ENCODE measurements around the gene PTPN4. TPM values are rescaled to one million over a fixed set of nuclear protein-coding genes. Genes with fewer than 3 reads are reported as not detected.

PTPN4 gene
- total RNA-seq, 2 donors from 2014 or later, result 23.7 to 65.3 TPM

DNA sequence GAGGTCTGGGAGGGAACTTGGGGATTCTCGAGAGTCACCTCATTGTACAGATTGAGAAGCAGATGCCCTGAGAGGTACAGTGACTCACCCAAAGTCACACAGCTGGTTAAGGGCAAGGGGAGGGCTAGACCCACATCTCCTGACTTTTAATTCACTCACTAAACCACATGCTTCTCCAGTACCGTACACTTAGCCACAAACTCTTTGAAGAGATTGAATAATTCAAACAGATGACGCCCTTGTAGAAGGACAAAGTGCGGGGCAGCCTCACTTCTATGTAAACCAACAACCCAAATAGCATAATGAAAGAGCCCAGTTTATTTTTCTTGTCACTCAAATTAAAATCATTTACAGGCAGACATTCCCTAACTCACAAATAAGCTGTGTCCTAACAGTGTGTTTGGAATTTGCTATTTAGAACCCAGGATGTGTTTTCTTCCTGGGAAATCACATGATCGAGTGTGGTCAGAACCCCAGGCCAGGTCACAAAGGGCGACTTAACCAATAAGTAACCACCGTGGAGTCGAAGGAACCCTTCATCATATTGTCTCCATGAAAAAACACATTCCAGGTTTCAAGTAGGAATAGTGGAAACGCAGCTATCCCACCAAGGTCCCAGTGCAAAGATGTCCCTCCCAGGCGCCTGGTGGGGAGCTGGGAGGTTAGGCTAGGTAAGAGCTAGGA lies 35.8 kb upstream of the PTPN4 start:
- WGBS, result 79% methylated on average over 10 of the region's 10 CpGs
- Histone ChIP-seq H3K9me3 (no peaks in the 10 kb centered on the region), H3K4me1 (replicated peaks) (no peaks in the 10 kb centered on the region), H3K27ac (no peak overlapping the region), H3K36me3 (no peaks in the 10 kb centered on the region), H3K27me3 (replicated peaks; ENCODE audit: insufficient read depth) (no peaks in the 10 kb centered on the region), H3K4me3 (no peak overlapping the region)
- DNase-seq (ENCODE audit: low spot score), result no peak
- TF ChIP-seq, protein P1, sequence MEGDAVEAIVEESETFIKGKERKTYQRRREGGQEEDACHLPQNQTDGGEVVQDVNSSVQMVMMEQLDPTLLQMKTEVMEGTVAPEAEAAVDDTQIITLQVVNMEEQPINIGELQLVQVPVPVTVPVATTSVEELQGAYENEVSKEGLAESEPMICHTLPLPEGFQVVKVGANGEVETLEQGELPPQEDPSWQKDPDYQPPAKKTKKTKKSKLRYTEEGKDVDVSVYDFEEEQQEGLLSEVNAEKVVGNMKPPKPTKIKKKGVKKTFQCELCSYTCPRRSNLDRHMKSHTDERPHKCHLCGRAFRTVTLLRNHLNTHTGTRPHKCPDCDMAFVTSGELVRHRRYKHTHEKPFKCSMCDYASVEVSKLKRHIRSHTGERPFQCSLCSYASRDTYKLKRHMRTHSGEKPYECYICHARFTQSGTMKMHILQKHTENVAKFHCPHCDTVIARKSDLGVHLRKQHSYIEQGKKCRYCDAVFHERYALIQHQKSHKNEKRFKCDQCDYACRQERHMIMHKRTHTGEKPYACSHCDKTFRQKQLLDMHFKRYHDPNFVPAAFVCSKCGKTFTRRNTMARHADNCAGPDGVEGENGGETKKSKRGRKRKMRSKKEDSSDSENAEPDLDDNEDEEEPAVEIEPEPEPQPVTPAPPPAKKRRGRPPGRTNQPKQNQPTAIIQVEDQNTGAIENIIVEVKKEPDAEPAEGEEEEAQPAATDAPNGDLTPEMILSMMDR (IDR thresholded peaks at IDR 0.05), result no peak
- TF ChIP-seq POLR2AphosphoS5 (IDR thresholded peaks at IDR 0.05) (no peak), POLR2A (IDR thresholded peaks at IDR 0.05) (no peak)
- intact Hi-C loops (cut with DNase I), result no loop called here

DNA sequence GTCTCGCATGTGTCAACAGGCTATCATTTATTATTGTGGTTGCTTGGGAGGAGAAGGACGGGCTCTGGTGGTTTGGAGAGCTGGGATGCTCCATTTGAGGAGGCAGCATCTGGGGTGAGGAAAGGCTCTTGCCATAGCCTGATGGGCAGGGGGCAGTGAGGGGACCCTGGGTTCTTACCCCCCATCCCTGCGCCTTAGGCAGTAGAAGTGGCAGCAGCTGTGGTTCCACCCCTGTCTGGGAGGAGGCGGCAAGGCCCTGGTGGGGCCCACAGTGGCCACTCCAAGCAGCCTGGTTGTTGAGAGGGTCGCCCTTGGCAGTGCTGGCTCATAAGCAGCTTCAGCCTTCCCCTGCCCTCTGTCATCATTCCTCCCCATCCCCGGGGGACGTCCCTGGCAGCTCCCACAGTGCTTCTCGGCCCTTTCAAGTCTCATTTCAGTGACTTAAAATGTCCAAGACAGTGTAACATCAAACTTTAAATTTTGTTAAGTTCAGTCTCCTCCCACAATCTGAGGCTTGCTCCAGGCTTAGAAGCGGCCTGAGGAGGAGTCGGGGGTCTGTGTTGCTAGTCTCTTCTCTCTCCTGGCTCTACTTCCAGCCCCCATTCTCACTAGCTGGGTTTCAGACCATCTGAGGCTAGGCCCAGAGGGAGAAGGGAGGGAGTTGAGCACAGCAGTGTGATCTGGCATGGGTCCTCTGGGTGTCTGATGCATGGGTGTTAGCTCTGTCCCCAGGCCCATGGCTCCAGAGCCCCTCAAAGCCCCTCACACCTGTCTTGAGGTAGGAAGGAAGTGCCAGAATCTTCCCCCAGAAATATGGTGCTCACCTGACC lies 34.9 kb upstream of the PTPN4 start:
- H3K4me3 ChIP-seq, result no peak overlapping the region
- no peak for TF ChIP-seq POLR2A (IDR thresholded peaks at IDR 0.05)
- TF ChIP-seq POLR2AphosphoS5 (IDR thresholded peaks at IDR 0.05), result no peak
- TF ChIP-seq, protein P1 (IDR thresholded peaks at IDR 0.05), result no peak
- H3K27me3 ChIP-seq (replicated peaks; ENCODE audit: insufficient read depth), result no peaks in the 10 kb centered on the region
- intact Hi-C loops (cut with DNase I), result no loop called here
- H3K9me3 ChIP-seq, result no peaks in the 10 kb centered on the region
- H3K27ac ChIP-seq, result no peak overlapping the region
- 93% methylated on average over 10 of the region's 10 CpGs for WGBS
- H3K36me3 ChIP-seq, result no peaks in the 10 kb centered on the region
- no peak for DNase-seq (ENCODE audit: low spot score)
- H3K4me1 ChIP-seq (replicated peaks), result no peaks in the 10 kb centered on the region

DNA sequence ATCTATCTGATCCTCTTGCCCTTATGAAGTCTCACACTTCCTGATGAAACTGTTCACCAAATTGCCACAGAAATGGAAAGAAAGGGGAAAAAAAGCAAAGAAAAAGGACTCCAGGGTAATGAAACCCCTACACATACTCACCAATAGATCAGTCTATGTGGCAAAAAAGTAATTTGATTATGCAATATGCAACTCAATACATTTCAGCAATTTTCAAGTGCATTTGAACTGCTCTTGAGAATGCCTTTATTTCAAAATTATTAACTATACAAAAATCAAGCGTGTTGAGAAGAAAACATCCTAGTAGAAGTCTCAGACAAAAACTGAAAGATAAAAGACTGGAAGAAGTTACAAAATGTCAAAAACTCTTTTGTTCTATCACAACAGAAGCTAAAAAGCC lies 32.2 kb upstream of the PTPN4 start:
- Histone ChIP-seq H3K36me3 (no peaks in the 10 kb centered on the region), H3K4me1 (replicated peaks) (no peaks in the 10 kb centered on the region), H3K9me3 (no peaks in the 10 kb centered on the region), H3K27me3 (replicated peaks; ENCODE audit: insufficient read depth) (no peaks in the 10 kb centered on the region), H3K4me3 (no peak overlapping the region), H3K27ac (no peak overlapping the region)
- 98% methylated on average over 1 of the region's 1 CpG for WGBS
- DNase-seq (ENCODE audit: low spot score), result no peak
- intact Hi-C loops (cut with DNase I), result no loop called here
- TF ChIP-seq POLR2AphosphoS5 (IDR thresholded peaks at IDR 0.05) (no peak), POLR2A (IDR thresholded peaks at IDR 0.05) (no peak)

DNA sequence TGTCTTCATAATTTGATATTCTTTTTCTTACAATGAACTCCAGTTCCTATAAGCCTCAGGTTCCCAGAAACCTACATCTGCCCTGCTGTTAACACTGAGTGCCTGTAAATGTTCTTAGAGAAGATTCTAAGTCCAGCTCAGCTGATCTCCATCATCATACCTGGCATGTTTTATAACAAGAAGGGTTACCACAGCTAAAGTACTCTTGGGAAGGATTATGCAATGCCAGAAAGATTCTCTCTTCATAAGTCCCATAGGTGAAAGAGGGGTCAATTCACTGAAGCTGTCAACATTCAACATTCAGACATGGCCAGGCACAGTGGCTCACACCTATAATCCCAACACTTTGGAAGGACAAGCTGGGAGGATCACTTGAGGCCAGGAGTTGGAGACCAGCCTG lies 31.3 kb upstream of the PTPN4 start:
- Histone ChIP-seq H3K36me3 (no peaks in the 10 kb centered on the region), H3K9me3 (no peaks in the 10 kb centered on the region), H3K27me3 (replicated peaks; ENCODE audit: insufficient read depth) (no peaks in the 10 kb centered on the region), H3K27ac (no peak overlapping the region), H3K4me3 (no peak overlapping the region), H3K4me1 (replicated peaks) (no peaks in the 10 kb centered on the region)
- TF ChIP-seq, protein P1 (IDR thresholded peaks at IDR 0.05), result no peak
- no peak for TF ChIP-seq POLR2AphosphoS5 (IDR thresholded peaks at IDR 0.05)
- TF ChIP-seq POLR2A (IDR thresholded peaks at IDR 0.05), result no peak
- intact Hi-C loops (cut with DNase I), result no loop called here
- no peak for DNase-seq (ENCODE audit: low spot score)

DNA sequence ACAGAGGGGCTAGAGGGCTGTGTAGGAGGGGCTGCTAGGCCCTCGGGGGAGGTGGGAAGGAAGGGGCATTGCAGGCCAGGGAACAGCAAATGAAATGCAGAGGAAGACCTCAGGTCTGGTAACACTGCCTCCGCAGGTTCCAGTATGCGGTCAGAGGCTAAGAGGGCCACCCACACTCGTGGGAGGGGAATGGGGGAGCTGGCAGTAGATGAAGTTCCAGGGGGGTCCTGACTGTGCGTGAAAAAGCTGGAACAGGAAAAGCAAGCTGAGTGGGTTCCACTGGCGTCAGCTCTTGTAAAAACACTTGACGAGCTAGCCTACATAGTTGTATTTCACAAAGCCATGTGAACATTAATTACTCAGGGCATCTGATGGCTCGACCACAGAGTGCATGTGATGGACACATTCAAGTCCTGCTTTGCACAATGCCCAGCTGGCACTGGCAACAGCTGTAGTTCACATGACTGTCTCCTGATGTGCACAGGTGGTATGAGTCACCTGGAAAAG lies 29.0 kb upstream of the PTPN4 start:
- Histone ChIP-seq H3K4me1 (replicated peaks) (no peaks in the 10 kb centered on the region), H3K27ac (no peak overlapping the region), H3K27me3 (replicated peaks; ENCODE audit: insufficient read depth) (no peaks in the 10 kb centered on the region), H3K36me3 (no peaks in the 10 kb centered on the region), H3K4me3 (no peak overlapping the region), H3K9me3 (no peaks in the 10 kb centered on the region)
- intact Hi-C loops (cut with DNase I), result no loop called here
- TF ChIP-seq, protein P1 (IDR thresholded peaks at IDR 0.05), result no peak
- TF ChIP-seq POLR2A (IDR thresholded peaks at IDR 0.05) (no peak), POLR2AphosphoS5 (IDR thresholded peaks at IDR 0.05) (no peak)
- WGBS, result 55% methylated on average over 8 of the region's 8 CpGs
- DNase-seq (ENCODE audit: low spot score), result no peak
